Endodermal cell (in vitro differentiated cells): ENCODE results near the gene CCND1. TPM values are rescaled to one million over a fixed set of nuclear protein-coding genes. Genes with fewer than 3 reads are reported as not detected.

ENCODE experiments used
- DNase-seq: peaks from one replicate; pipeline ENCODE4 v3.0.0-alpha.2; 2017
- H3K27ac ChIP-seq: 2 replicates; pipeline ENCODE4 v1.5.1; 2013; ENCODE audit warnings: mild to moderate bottlenecking, low read depth, low read length, moderate library complexity
- H3K27me3 ChIP-seq: 2 replicates; pipeline ENCODE4 v1.6.1; 2013; ENCODE audit warnings: mild to moderate bottlenecking, low read length, moderate library complexity; ENCODE audit not compliant: insufficient read depth, control insufficient read depth, poor library complexity, severe bottlenecking
- H3K36me3 ChIP-seq: 2 replicates; pipeline ENCODE4 v1.7.0; 2013; ENCODE audit warnings: mild to moderate bottlenecking, low read length, moderate library complexity; ENCODE audit not compliant: control insufficient read depth, insufficient read depth
- H3K4me1 ChIP-seq: one replicate; pipeline ENCODE4 v1.7.0; 2013; ENCODE audit warnings: low read length; ENCODE audit not compliant: control insufficient read depth, insufficient read depth
- H3K4me3 ChIP-seq: 2 replicates; pipeline ENCODE4 v1.5.1; 2013; ENCODE audit warnings: mild to moderate bottlenecking, low read length, moderate library complexity
- H3K9ac ChIP-seq: 2 replicates; pipeline ENCODE4 v1.6.1; 2013; ENCODE audit warnings: mild to moderate bottlenecking, low read length, moderate library complexity; ENCODE audit not compliant: poor library complexity, severe bottlenecking; ENCODE audit errors: extremely low read depth
- H3K9me3 ChIP-seq: 2 replicates; pipeline ENCODE4 v1.6.1; 2013; ENCODE audit warnings: mild to moderate bottlenecking, low read length, moderate library complexity; ENCODE audit not compliant: control insufficient read depth
- H3K27ac Mint-ChIP-seq: 2 replicates; pipeline ENCODE4 v1.8.0; 2020; ENCODE audit warnings: mixed read lengths
- H3K27me3 Mint-ChIP-seq: 2 replicates; pipeline ENCODE4 v1.8.0; 2021; ENCODE audit warnings: mild to moderate bottlenecking, mixed read lengths; ENCODE audit not compliant: insufficient read depth
- H3K36me3 Mint-ChIP-seq: 2 replicates; pipeline ENCODE4 v1.8.0; 2020; ENCODE audit warnings: low read depth, mixed read lengths
- H3K4me1 Mint-ChIP-seq: 2 replicates; pipeline ENCODE4 v1.8.0; 2020; ENCODE audit warnings: mixed read lengths
- H3K4me3 Mint-ChIP-seq: 2 replicates; pipeline ENCODE4 v1.8.0; 2020; ENCODE audit warnings: mild to moderate bottlenecking, moderate library complexity, mixed read lengths
- H3K9me3 Mint-ChIP-seq: 2 replicates; pipeline ENCODE4 v1.8.0; 2020; ENCODE audit warnings: mild to moderate bottlenecking, mixed read lengths
- CTCF ChIP-seq: fragments of 200-600 bp; sonication (generic); conservative IDR thresholded peaks from 2 replicates; pipeline ENCODE4 v1.5.0; 2021; ENCODE audit warnings: antibody characterized with exemption, mild to moderate bottlenecking
- WGBS, 2 experiments: methylation state at CpG; one replicate each; pipeline versions ENCODE4 v1.1.5 to v1.1.7; 2013; ENCODE audit warnings: missing lambda C conversion rate in 2 of 2, mixed read lengths in 1 of 2; ENCODE audit not compliant: insufficient coverage in 1 of 2, insufficient read length in 1 of 2; 5-methylcytosine and 5-hydroxymethylcytosine counted together
- total RNA-seq, 2 donors: library from RNA; stranded (reverse); fragmentation: NEBNext Ultra II Directional in 1 of 2; extraction: Animal tissue kit (Norgen Biotek cat#: 25700) in 1 of 2; gene quantifications; 2 replicates in 1 of 2; 3 replicates in 1 of 2; pipeline ENCODE4 v1.2.1, GENCODE V29; 2021

CCND1 gene
- total RNA-seq, 2 donors from 2014 or later = 65.7 to 214 TPM

DNA sequence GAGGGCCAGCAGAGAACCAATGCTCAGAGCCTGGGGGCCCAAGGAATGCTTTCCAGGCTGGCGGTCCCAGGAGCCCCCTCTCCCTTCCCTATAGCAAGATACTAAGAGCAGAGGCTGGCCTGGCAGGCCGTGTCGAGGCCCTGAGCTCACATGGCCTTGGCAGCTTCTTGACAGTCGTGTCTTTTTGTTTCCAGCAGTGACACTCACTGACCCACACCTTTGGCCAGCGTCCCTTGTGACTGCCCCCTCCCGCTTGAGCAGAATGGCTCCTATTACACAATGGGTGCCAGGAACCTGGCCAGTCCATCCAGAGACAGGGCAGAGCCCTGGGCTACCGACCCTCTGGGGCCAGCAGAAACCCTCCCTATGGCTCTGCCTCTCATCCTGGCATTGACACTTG lies 6.4 kb upstream of the CCND1 start:
- H3K9me3 ChIP-seq = peaks cover 8% of the 10 kb centered on the region
- Mint-ChIP-seq H3K36me3 (peaks cover under 1% of the 10 kb centered on the region), H3K9me3 (peaks cover 8% of the 10 kb centered on the region), H3K27me3 (peaks cover 9% of the 10 kb centered on the region), H3K27ac (peak overlapping the region; percentile 15), H3K4me1 (peaks cover 17% of the 10 kb centered on the region), H3K4me3 (no peak overlapping the region)
- no peak overlapping the region for H3K27ac ChIP-seq
- H3K4me1 ChIP-seq = peaks cover 6% of the 10 kb centered on the region
- H3K9ac ChIP-seq = no peak overlapping the region
- no peaks in the 10 kb centered on the region for H3K36me3 ChIP-seq
- peak; percentile 56 for DNase-seq
- no peak for TF ChIP-seq CTCF
- peaks cover 16% of the 10 kb centered on the region for H3K27me3 ChIP-seq
- no peak overlapping the region for H3K4me3 ChIP-seq
- WGBS, 2 experiments = 77 to 78% methylated on average over 3 to 7 of the region's 7 CpGs

GRCh38 chr11:69635195-69635594 lies 5.8 kb upstream of the CCND1 start:
- TF ChIP-seq CTCF = no peak
- Mint-ChIP-seq H3K9me3 (peaks cover 2% of the 10 kb centered on the region), H3K36me3 (no peaks in the 10 kb centered on the region), H3K27ac (no peak overlapping the region), H3K4me3 (no peak overlapping the region), H3K4me1 (peaks cover 19% of the 10 kb centered on the region), H3K27me3 (peaks cover 7% of the 10 kb centered on the region)
- Histone ChIP-seq H3K36me3 (no peaks in the 10 kb centered on the region), H3K27me3 (peaks cover 22% of the 10 kb centered on the region), H3K27ac (no peak overlapping the region), H3K4me1 (peaks cover 6% of the 10 kb centered on the region), H3K9me3 (peaks cover 2% of the 10 kb centered on the region), H3K4me3 (no peak overlapping the region), H3K9ac (no peak overlapping the region)
- 91 to 93% methylated on average over 5 to 6 of the region's 6 CpGs for WGBS, 2 experiments
- DNase-seq = peak; percentile 33

- Mint-ChIP-seq H3K4me1 (peaks cover 22% of the 10 kb centered on the region), H3K36me3 (no peaks in the 10 kb centered on the region), H3K4me3 (peak overlapping the region; percentile 93), H3K27ac (peak overlapping the region; percentile 58), H3K9me3 (no peaks in the 10 kb centered on the region), H3K27me3 (peaks cover 7% of the 10 kb centered on the region)
- Histone ChIP-seq H3K9ac (no peak overlapping the region), H3K9me3 (no peaks in the 10 kb centered on the region), H3K27me3 (peaks cover 27% of the 10 kb centered on the region), H3K4me3 (peak overlapping the region; percentile 79), H3K4me1 (peaks cover 11% of the 10 kb centered on the region), H3K36me3 (no peaks in the 10 kb centered on the region), H3K27ac (no peak overlapping the region)
- DNase-seq = peak; percentile 53
- whole genome bisulfite sequencing, 2 experiments = 26 to 39% methylated on average over 17 of the region's 17 CpGs
- no peak for TF ChIP-seq CTCF
Observed at GRCh38 chr11:69635804-69636511, 5.0 kb upstream of the CCND1 start.
